Prostate gland (tissue), 2 donors: Measurements from ENCODE around the gene HNRNPUL1. TPM values are rescaled to one million over a fixed set of nuclear protein-coding genes. Genes with fewer than 3 reads are reported as not detected.

Experiments
- DNase-seq: peaks from one replicate; pipeline ENCODE4 v3.0.0-alpha.2; 2019; ENCODE audit warnings: low spot score
- H3K27ac ChIP-seq, 2 donors: fragments of 200-600 bp; sonication (generic); 2 replicates each; pipeline ENCODE4 v1.5.1; 2017 to 2019
- H3K27me3 ChIP-seq: fragments of 200-600 bp; sonication (generic); replicated peaks from 2 replicates; pipeline ENCODE4 v1.5.1; 2019; ENCODE audit not compliant: insufficient read depth
- H3K36me3 ChIP-seq, 2 donors: fragments of 200-600 bp; sonication (generic); 1 replicate in 1 of 2; 2 replicates in 1 of 2; pipeline versions ENCODE4 v1.5.1 to v1.8.1; 2017 to 2019
- H3K4me1 ChIP-seq: fragments of 200-600 bp; sonication (generic); replicated peaks from 2 replicates; pipeline ENCODE4 v1.5.1; 2019
- H3K4me3 ChIP-seq, 2 donors: fragments of 200-600 bp; sonication (generic); 2 replicates each; pipeline ENCODE4 v1.5.1; 2017 to 2019
- H3K9me3 ChIP-seq: fragments of 200-600 bp; sonication (generic); 2 replicates; pipeline ENCODE4 v1.5.1; 2017
- CTCF ChIP-seq, 4 experiments: fragments of 200-600 bp in 2 of 4; fragments of 450-650 bp in 2 of 4; sonication (generic) in 2 of 4; IDR thresholded peaks; 1 replicate in 3 of 4; 2 replicates in 1 of 4; pipeline ENCODE4 v1.5.1; 2016 to 2019; ENCODE audit warnings: antibody characterized with exemption in 4 of 4, mild to moderate bottlenecking in 2 of 4, moderate library complexity in 2 of 4
- POLR2A ChIP-seq: fragments of 450-650 bp; IDR thresholded peaks from one replicate; pipeline ENCODE4 v1.6.1; 2016; ENCODE audit warnings: antibody characterized with exemption, mild to moderate bottlenecking
- POLR2AphosphoS5 ChIP-seq: sonication (generic); formaldehyde crosslinking; IDR thresholded peaks from one replicate; pipeline ENCODE4 v1.6.1; 2017; ENCODE audit warnings: antibody characterized with exemption
- WGBS: methylation state at CpG from one replicate; pipeline ENCODE4 v1.1.5; 2018; 5-methylcytosine and 5-hydroxymethylcytosine counted together
- intact Hi-C: fragments of 100-400 bp; cut with DNase I; formaldehyde crosslinking; loops from one replicate; pipeline ENCODE4 v1.14.2; 2022
- total RNA-seq, 2 donors: library from RNA; depleted of rRNA; stranded (reverse); fragments of >200 nt; gene quantifications; one replicate each; pipeline ENCODE4 v1.1.0, GENCODE V29; 2016

The HNRNPUL1 gene
- total RNA-seq, 2 donors from 2014 or later: 133 to 183 TPM

GRCh38 chr19:41249707-41250423, 14.3 kb upstream of the HNRNPUL1 start:
- H3K9me3 ChIP-seq: no peaks in the 10 kb centered on the region
- no peak overlapping the region for H3K27ac ChIP-seq
- no peak for DNase-seq
- no peaks in the 10 kb centered on the region for H3K27me3 ChIP-seq
- no peak overlapping the region for H3K4me3 ChIP-seq
- TF ChIP-seq CTCF (IDR thresholded peaks at IDR 0.05) (no peak), POLR2AphosphoS5 (no peak), POLR2A (no peak)
- WGBS: 92% methylated on average over 9 of the region's 9 CpGs
- intact Hi-C loops: no loop called here
- no peaks in the 10 kb centered on the region for H3K36me3 ChIP-seq
- H3K4me1 ChIP-seq: no peaks in the 10 kb centered on the region

GRCh38 chr19:41253660-41254059, 10.5 kb upstream of the HNRNPUL1 start:
- H3K27me3 ChIP-seq: no peaks in the 10 kb centered on the region
- H3K9me3 ChIP-seq: no peaks in the 10 kb centered on the region
- no peak overlapping the region for H3K27ac ChIP-seq
- no peaks in the 10 kb centered on the region for H3K4me1 ChIP-seq
- H3K36me3 ChIP-seq: no peaks in the 10 kb centered on the region
- intact Hi-C loops: no loop called here
- 93% methylated on average over 6 of the region's 6 CpGs for WGBS
- no peak overlapping the region for H3K4me3 ChIP-seq
- no peak for TF ChIP-seq CTCF (IDR thresholded peaks at IDR 0.05)
- no peak for TF ChIP-seq POLR2AphosphoS5
- TF ChIP-seq POLR2A: no peak
- DNase-seq: no peak

- Histone ChIP-seq H3K27ac (no peak overlapping the region), H3K9me3 (no peaks in the 10 kb centered on the region), H3K27me3 (no peaks in the 10 kb centered on the region), H3K36me3 (peaks cover 0 to 2% of the 10 kb centered on the region in 2 donors), H3K4me1 (no peaks in the 10 kb centered on the region), H3K4me3 (no peak overlapping the region)
- intact Hi-C loops: no loop called here
- DNase-seq: no peak
- TF ChIP-seq CTCF (IDR thresholded peaks at IDR 0.05) (no peak), POLR2A (no peak), POLR2AphosphoS5 (no peak)
Observed at GRCh38 chr19:41255171-41255570, 9.0 kb upstream of the HNRNPUL1 start.

GRCh38 chr19:41261474-41262190, 2.5 kb upstream of the HNRNPUL1 start:
- WGBS: 55% methylated on average over 10 of the region's 10 CpGs
- Histone ChIP-seq H3K9me3 (no peaks in the 10 kb centered on the region), H3K27me3 (no peaks in the 10 kb centered on the region), H3K4me1 (peaks cover 7% of the 10 kb centered on the region), H3K4me3 (peak overlapping the region; percentile 53 to 56), H3K27ac (peak overlapping the region; percentile 94 to 98), H3K36me3 (peaks cover 0 to 2% of the 10 kb centered on the region in 2 donors)
- intact Hi-C loops: loop anchor here (2.0 kb wide), 2 partner anchors 35 to 57 kb away; no protein-coding TSS in a partner anchor
- no peak for DNase-seq
- TF ChIP-seq POLR2AphosphoS5: no peak
- TF ChIP-seq POLR2A: no peak
- no peak for TF ChIP-seq CTCF (IDR thresholded peaks at IDR 0.05)
